HG03108 (cell line): ENCODE data around the gene OASL.

Experiments used
- ATAC-seq: cut with Tn5 transposase; IDR thresholded peaks from one replicate; pipeline ENCODE4 v1.9.1; 2021; ENCODE audit warnings: moderate library complexity; ENCODE audit not compliant: unreplicated experiment

OASL gene

GRCh38 chr12:121015825-121016766, 22.9 kb downstream of the OASL start, which contains the start of gene C12orf43:
C12orf43 (minus strand) TSS chr12:121016487; CDS start chr12:121016474, 13 bp downstream.
- ATAC-seq, result peak; percentile 93

GRCh38 chr12:121013715-121014114, 25.3 kb downstream of the OASL start:
- ATAC-seq, result no peak

DNA sequence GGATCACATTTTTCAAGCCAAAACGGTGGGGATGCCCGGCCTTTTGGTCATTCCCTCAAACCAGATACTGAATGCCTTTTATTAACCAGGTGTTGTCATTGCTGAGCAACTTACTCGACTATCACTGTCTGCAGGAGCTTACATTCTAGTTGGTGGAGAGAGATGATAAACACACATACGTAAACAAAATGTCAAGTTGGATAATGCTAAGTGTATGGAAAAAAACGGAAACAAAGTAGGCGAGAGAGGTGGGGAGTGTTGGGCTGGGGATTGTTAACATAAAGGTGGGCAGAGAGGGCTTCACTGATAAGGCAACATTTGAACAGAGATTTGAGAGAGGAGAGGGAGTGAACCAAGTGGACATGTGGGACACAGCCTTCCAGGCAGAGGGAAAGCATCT, 27.2 kb downstream of the OASL start:
- no peak for ATAC-seq

DNA sequence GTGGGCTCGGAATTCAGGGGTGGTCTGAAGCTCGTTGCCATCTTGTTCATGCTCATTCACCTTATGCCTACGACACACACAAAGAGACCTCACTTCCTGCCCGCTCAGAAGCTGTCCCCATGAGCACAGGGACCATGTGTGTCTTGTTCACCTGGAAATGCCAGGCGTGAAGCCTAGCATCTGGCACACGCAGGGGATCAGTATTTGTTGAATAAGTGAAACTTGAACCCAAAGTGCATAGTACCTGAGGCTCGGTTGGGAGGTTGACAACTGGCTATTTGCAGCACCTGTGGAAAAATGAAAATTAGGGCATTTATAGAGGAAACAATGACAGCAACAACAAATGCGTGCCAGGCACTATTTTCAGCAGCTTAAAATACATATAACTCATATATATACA, 28.2 kb downstream of the OASL start:
- no peak for ATAC-seq

- ATAC-seq, result no peak
These were observed 29.3 kb downstream of the OASL start for GRCh38 chr12:121009741-121010140.

DNA sequence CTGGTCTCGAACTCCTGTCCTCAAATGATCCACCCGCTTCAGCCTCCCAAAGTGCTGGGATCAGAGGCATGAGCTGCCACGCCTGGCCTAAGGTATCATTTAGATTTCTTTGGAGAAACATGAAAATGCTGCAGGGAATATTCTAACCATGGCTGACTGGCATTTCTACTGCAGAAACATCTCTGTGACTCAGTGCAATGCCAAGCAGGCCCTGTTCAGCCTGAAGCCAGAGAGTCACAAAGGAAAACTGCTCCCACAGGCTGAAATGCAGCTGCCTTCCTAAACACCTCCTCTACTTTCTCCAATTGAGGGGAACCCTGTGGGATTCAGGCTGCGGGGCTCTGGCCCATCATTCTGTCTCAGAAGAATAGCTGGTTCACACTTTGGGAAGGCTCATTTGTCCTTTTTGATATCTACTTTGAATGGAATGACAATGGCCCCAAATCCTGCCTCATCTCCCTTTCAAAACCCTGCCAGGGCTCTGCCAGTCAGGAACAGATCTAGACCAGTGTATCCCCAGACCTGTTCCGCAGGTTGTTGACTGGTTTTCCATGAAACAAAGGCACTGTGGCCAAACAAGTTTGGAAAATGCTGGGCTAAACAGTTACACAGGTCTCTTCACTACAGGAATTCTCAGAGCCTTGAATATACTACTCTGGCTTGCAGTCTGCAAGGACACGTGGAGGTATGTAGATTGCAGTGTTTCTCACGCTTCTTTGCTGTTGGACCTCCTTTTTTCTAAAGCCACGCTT, 30.5 kb downstream of the OASL start:
- no peak for ATAC-seq

DNA sequence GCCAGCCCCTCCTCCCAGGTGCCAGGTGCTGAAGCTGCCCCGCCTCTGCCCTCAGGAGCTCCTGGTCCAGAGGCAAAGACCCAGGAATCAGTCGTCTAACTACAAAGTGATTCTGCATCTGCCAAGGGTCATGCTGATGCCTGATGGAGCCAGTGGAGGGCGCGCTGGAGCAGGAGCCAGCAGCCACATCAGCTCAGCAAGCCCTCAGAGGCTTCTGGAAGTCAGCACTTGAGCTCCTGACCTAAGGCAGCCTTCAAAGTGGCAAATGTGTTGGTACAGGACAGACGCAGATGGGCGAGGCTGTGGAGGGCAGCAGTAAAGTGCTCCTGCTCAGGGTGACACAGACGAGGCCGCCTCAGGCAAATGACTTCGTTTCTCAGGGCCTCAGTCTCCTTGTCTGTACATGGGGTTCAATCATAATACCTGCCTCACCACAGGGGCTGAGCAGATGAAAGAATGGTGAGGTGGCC, 33.7 kb downstream of the OASL start:
- ATAC-seq, result no peak

DNA sequence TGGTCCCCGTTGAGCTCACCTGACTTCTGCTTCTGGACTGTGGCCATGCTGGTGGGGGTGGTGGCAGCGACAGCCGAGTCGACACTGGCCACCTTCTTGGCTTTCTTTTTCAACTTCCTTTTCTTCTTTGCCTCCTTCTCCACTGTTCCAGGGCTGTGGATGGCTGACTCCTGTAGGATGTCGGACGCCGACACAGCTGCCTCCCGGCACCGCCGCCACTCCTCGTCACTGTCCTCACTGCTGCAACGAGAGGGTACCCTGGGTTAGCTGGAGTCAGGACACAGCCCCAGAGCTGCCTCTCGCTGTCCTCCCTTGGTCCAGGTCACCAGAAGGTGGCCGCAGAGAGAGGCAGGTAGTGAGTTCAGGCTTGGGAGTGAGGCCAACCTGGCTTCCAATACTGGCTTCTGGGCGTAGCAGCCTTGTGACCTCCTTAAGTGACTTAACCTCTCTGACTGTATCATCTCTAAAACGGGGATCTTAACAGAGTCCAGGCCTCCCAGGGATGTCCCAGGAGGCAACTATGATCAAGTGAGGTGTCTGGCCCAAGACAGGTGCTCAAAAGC, 34.7 kb downstream of the OASL start:
- ATAC-seq, result no peak

DNA sequence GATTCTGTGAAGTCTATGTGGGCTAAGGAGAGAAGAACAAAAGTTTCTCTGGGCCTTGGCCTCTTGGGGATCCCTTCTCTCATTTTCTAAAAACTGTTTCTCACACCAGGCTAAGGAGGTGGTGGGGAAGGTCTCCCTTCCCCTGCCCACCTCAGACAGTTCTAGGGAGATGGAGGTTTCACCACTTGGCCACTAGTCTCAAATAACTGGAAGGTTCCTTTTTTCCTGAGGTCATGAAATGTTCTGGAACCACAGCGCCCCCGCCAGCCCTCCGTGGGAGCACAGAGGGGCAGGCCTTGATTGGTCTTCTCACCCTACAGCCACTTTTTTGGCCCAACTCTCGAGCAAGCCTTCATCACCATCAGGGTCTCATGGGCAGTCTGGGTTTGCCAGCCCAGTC, 35.4 kb downstream of the OASL start:
- no peak for ATAC-seq

- no peak for ATAC-seq
These were observed 37.1 kb downstream of the OASL start for GRCh38 chr12:121001841-121002483.

GRCh38 chr12:121001060-121001459, 38.0 kb downstream of the OASL start:
- no peak for ATAC-seq

DNA sequence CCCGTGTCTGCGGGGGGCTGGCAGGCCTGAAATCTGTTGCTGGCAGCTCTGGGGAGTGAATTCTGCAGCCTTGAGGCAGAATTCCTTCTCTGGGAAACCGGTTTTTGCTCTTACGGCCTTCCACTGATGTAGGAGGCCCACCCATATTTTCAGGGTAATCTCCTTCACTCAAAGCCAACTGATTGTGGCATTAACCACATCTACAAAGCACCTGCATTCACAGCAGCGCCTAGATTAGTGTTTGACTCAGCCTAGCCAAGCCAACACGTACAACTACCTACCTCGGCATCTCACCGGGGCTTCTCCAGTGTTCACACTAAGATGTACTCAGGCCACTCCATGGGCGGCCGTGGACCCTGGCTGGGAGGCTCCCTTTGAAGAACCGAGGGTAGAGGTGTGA, 38.5 kb downstream of the OASL start:
- no peak for ATAC-seq

DNA sequence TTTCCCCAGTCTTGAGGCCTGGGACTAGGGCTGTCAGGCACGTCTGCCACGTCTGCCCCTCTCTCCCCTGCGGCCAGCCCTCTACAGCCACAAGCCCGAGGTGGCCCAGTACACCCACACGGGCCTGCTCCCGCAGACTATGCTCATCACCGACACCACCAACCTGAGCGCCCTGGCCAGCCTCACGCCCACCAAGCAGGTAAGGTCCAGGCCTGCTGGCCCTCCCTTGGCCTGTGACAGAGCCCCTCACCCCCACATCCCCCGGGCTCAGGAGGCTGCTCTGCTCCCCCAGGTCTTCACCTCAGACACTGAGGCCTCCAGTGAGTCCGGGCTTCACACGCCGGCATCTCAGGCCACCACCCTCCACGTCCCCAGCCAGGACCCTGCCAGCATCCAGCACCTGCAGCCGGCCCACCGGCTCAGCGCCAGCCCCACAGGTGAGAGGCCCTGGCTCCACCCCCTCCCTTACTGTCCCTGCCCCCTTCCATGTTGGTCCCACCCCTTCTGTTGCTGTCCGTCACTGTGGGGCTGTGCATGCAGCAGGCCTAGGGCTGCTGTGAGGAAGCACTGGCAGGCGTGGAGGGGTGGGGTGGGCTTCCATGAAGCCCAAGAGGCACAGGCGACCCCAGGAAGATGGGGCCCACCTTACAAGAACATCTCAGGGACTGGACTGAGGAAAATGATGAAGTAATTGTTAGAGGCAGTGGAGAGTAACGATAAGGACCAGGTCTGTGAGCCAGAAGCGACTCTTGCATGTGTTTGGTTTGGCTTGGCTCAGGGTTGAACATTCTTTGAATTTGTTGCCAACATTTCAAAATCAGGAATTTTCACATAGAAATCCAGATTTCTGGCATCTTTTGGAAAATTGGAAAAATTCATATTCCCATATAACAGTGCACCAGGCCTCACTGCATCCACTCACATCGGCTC, 39.6 kb downstream of the OASL start:
- no peak for ATAC-seq

GRCh38 chr12:120998435-120998834, 40.6 kb downstream of the OASL start:
- no peak for ATAC-seq

GRCh38 chr12:120997448-120997847, 41.6 kb downstream of the OASL start:
- ATAC-seq, result no peak

GRCh38 chr12:120996133-120996746, 42.8 kb downstream of the OASL start:
- no peak for ATAC-seq

- ATAC-seq, result no peak
These were observed 44.3 kb downstream of the OASL start for GRCh38 chr12:120994589-120995337.

DNA sequence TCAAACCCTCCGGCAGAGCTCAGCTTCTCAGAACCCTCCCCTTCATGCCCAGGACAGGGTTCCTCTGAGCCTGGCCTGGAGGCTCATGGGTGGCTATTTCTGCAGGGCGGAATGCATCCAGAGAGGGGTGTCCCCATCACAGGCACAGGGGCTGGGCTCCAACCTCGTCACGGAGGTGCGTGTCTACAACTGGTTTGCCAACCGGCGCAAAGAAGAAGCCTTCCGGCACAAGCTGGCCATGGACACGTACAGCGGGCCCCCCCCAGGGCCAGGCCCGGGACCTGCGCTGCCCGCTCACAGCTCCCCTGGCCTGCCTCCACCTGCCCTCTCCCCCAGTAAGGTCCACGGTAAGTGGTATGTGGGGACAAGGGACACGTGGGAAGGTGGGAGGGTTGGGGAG, 45.0 kb downstream of the OASL start:
- ATAC-seq, result no peak

- ATAC-seq, result no peak
These were observed 45.5 kb downstream of the OASL start for GRCh38 chr12:120993496-120993895.
